HPDE6-E6E7 (cell line): Measurements from ENCODE around the gene LRGUK.
"Not testable (repeated sequence)": the region's sequence is repeated elsewhere in the genome, so short reads cannot be mapped to it uniquely, and the experiment has no call there.

Experiments
- DNase-seq: peaks from one replicate; pipeline ENCODE4 v3.0.0; 2011; ENCODE audit warnings: missing footprints; ENCODE audit errors: extremely low spot score

The LRGUK gene

GRCh38 chr7:134126966-134127848 lies at the start of gene LRGUK:
LRGUK (plus strand) TSS chr7:134127340; CDS start chr7:134127368, 28 bp downstream.
- DNase-seq, result peak; percentile 91

GRCh38 chr7:134077560-134077959 lies 49.6 kb upstream of the LRGUK start:
- not testable (repeated sequence) for DNase-seq

GRCh38 chr7:134078991-134079390 lies 48.1 kb upstream of the LRGUK start:
- DNase-seq, result no peak

- no peak for DNase-seq
Observed at GRCh38 chr7:134081695-134082094, 45.4 kb upstream of the LRGUK start.

GRCh38 chr7:134083766-134084487 lies 43.2 kb upstream of the LRGUK start:
- no peak for DNase-seq

- DNase-seq, result no peak
Observed at GRCh38 chr7:134084488-134085144, 42.5 kb upstream of the LRGUK start.

- no peak for DNase-seq
Observed at GRCh38 chr7:134085311-134085710, 41.8 kb upstream of the LRGUK start.

- no peak for DNase-seq
Observed at GRCh38 chr7:134086998-134087735, 40.0 kb upstream of the LRGUK start.

- DNase-seq, result no peak
Observed at GRCh38 chr7:134088199-134088598, 38.9 kb upstream of the LRGUK start.

GRCh38 chr7:134089446-134089845 lies 37.7 kb upstream of the LRGUK start:
- DNase-seq, result no peak

- no peak for DNase-seq
Observed at GRCh38 chr7:134098072-134098471, 29.1 kb upstream of the LRGUK start.

- no peak for DNase-seq
Observed at GRCh38 chr7:134101716-134102115, 25.4 kb upstream of the LRGUK start.

- DNase-seq, result no peak
Observed at GRCh38 chr7:134104166-134104565, 23.0 kb upstream of the LRGUK start.

- no peak for DNase-seq
Observed at GRCh38 chr7:134105841-134106240, 21.3 kb upstream of the LRGUK start.

GRCh38 chr7:134108802-134109201 lies 18.3 kb upstream of the LRGUK start:
- DNase-seq, result no peak

GRCh38 chr7:134113655-134114054 lies 13.5 kb upstream of the LRGUK start:
- no peak for DNase-seq

- no peak for DNase-seq
Observed at GRCh38 chr7:134114992-134115391, 12.1 kb upstream of the LRGUK start.

GRCh38 chr7:134120405-134120804 lies 6.7 kb upstream of the LRGUK start:
- DNase-seq, result no peak

GRCh38 chr7:134121632-134122139 lies 5.5 kb upstream of the LRGUK start:
- no peak for DNase-seq

GRCh38 chr7:134122980-134123379 lies 4.2 kb upstream of the LRGUK start:
- DNase-seq, result no peak

GRCh38 chr7:134126146-134126545 lies 994 bp upstream of the LRGUK start:
- no peak for DNase-seq

GRCh38 chr7:134126596-134126965 lies 559 bp upstream of the LRGUK start:
- DNase-seq, result no peak
